ENCODE data around the gene COL9A3. TPM values are rescaled to one million over a fixed set of nuclear protein-coding genes. Genes with fewer than 3 reads are reported as not detected.

COL9A3 gene
- total and polyA plus RNA-seq, 8 donors = 1.7 to 183 (median 9.5) TPM

DNA sequence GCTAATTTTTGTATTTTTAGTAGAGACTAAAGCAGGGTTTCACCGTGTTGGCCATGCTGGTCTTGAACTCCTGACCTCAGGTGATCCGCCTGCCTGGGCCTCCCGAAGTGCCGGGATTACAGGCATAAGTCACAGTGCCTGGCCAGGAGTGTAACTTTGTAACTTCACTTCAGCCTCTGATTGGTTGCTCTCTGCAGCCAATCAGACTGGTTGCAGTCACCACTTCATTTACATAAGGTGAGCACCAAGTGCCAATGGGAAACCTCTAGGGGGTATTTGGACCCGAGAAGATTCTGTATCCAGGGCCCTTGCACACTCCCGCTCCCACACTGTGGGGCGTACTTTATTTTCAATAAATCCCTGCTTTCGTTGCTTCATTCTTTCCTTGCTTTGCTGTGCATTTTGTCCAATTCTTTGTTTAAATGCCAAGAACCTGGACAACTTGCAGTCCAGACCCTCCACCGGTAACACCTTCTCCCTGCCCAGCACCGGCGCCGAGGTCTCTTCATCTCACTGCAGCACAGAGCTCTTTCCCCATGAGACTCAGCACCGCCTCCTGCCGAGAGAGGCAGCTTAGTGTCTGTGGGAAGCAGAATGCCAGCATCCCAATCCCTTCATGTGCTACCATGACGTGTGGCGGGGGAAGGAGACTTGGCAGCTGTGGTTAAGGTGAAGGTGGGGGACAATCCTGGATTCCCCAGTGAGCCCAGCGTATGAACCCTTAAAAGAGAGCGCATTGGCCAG is 34.5 kb upstream of the COL9A3 start:
- H3K27me3 ChIP-seq = no peaks in the 10 kb centered on the region
- H3K4me1 ChIP-seq = no peaks in the 10 kb centered on the region
- H3K9me3 ChIP-seq = no peaks in the 10 kb centered on the region
- ATAC-seq = no peak
- intact Hi-C loops (cut with DNase I) = loop anchor here in 2 of 3 donors (5.0 to 10.0 kb wide), 3 partner anchors 98 to 278 kb away; no protein-coding TSS in a partner anchor
- FAIRE-seq = no peak
- H3K36me3 ChIP-seq = no peaks in the 10 kb centered on the region
- no peak overlapping the region for H3K4me3 ChIP-seq
- WGBS, 2 donors = 69 to 81% methylated on average over 18 of the region's 18 CpGs
- TF ChIP-seq, protein P1, sequence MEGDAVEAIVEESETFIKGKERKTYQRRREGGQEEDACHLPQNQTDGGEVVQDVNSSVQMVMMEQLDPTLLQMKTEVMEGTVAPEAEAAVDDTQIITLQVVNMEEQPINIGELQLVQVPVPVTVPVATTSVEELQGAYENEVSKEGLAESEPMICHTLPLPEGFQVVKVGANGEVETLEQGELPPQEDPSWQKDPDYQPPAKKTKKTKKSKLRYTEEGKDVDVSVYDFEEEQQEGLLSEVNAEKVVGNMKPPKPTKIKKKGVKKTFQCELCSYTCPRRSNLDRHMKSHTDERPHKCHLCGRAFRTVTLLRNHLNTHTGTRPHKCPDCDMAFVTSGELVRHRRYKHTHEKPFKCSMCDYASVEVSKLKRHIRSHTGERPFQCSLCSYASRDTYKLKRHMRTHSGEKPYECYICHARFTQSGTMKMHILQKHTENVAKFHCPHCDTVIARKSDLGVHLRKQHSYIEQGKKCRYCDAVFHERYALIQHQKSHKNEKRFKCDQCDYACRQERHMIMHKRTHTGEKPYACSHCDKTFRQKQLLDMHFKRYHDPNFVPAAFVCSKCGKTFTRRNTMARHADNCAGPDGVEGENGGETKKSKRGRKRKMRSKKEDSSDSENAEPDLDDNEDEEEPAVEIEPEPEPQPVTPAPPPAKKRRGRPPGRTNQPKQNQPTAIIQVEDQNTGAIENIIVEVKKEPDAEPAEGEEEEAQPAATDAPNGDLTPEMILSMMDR (IDR thresholded peaks at IDR 0.05) = no peak
- DNase-seq = no peak
- no peak overlapping the region for H3K27ac ChIP-seq

DNA sequence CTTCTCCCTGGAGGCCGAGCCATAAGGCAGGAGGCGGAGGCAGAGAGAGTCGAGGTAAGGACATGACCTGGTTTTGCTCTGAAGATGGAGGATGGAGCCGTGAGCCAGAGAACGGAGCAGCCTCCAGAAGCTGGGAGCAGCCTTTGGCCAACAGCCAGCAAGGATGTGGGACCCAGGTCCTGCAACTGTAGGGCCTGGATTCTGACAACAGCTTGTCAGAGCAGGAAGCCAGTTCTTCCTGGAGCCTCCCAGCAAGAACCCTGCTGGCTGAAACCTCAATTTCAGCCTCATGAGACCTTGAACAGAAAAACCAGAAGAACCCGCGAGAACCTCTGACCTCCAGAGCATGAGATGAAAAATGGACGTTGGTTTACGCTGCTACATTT is 34.0 kb upstream of the COL9A3 start:
- Histone ChIP-seq H3K4me1 (no peaks in the 10 kb centered on the region), H3K36me3 (no peaks in the 10 kb centered on the region), H3K27ac (no peak overlapping the region), H3K9me3 (no peaks in the 10 kb centered on the region), H3K27me3 (no peaks in the 10 kb centered on the region), H3K4me3 (no peak overlapping the region)
- DNase-seq (no peak), FAIRE-seq (no peak), ATAC-seq (no peak)
- intact Hi-C loops (cut with DNase I) = loop anchor here in 2 of 3 donors (5.0 to 10.0 kb wide), 3 partner anchors 98 to 278 kb away; no protein-coding TSS in a partner anchor
- TF ChIP-seq, protein P1 (IDR thresholded peaks at IDR 0.05) = no peak
- 46 to 51% methylated on average over 9 of the region's 9 CpGs for WGBS, 2 donors

DNA sequence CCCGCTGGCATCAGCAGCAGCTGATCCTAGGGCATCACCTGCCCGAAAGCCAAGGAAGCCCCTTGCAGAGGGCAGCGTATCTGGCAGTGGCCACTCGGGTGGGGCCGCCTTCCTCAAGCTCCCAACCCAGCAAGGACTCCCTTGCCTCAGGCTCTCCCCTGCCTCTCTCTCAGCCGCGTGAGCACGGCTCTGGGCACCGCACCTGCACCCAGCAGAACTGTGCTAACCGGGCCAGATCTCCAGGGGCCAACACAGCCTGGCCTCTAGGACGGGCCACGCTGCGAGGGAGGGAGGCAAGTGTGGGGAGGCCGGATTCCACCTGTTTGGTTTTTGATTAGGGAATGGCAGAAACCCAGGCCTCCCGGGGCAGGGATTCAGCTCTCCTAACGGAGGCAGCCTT is 32.4 kb upstream of the COL9A3 start:
- no peak for FAIRE-seq
- H3K27me3 ChIP-seq = no peaks in the 10 kb centered on the region
- H3K4me1 ChIP-seq = no peaks in the 10 kb centered on the region
- 66 to 74% methylated on average over 16 of the region's 16 CpGs for WGBS, 2 donors
- DNase-seq = no peak
- H3K9me3 ChIP-seq = no peaks in the 10 kb centered on the region
- ATAC-seq = no peak
- no peak overlapping the region for H3K4me3 ChIP-seq
- intact Hi-C loops (cut with DNase I) = loop anchor here in 2 of 3 donors (5.0 to 10.0 kb wide), 3 partner anchors 100 to 280 kb away; no protein-coding TSS in a partner anchor
- TF ChIP-seq, protein P1 (IDR thresholded peaks at IDR 0.05) = no peak
- no peak overlapping the region for H3K27ac ChIP-seq
- H3K36me3 ChIP-seq = no peaks in the 10 kb centered on the region

DNA sequence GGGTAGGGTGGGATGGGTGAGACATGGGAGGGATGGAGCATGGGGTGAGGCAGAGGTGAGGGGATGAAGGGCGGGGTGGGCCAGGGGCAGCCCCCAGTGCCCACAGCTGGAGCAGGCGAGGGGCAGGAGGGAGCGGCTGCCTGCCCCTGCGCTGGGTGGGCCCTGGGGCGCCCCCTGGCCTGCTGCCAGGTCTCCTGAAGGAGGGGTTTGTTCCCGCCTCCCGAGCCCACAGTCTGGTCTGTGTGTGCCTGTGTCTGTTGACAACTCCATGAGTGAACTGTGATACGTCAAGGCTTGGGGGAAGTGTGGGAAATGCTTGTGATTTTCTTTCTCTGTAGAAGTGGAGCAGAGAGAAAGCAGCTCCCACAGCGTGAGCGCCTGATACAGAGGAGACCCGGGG is 31.5 kb upstream of the COL9A3 start:
- Histone ChIP-seq H3K9me3 (no peaks in the 10 kb centered on the region), H3K4me1 (no peaks in the 10 kb centered on the region), H3K36me3 (no peaks in the 10 kb centered on the region), H3K27ac (no peak overlapping the region), H3K27me3 (no peaks in the 10 kb centered on the region), H3K4me3 (no peak overlapping the region)
- DNase-seq (no peak), FAIRE-seq (no peak), ATAC-seq (no peak)
- WGBS, 2 donors = 51 to 54% methylated on average over 11 of the region's 11 CpGs
- intact Hi-C loops (cut with DNase I) = loop anchor here in 2 of 3 donors (5.0 to 10.0 kb wide), 3 partner anchors 101 to 281 kb away; no protein-coding TSS in a partner anchor
- TF ChIP-seq, protein P1 (IDR thresholded peaks at IDR 0.05) = no peak

DNA sequence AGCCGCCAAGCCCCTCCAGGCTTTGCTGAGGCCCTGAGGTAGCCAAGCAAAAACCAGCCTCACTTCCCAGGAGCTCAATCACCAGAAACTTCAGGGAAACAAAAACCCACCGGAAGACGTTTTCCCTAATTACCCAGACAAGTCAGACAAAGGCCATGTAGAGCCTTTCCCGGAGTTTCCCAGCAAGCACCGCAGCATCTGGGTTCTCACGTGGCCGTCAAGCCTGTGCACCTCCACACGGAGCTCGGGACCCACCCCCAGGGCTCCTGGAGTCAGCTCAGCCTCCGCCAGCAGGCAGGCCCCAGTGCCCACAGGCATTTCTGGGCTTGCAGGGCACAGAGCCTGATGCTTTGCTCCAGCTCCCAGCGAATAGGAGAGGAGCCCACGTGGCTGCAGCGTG is 30.7 kb upstream of the COL9A3 start:
- Histone ChIP-seq H3K27ac (no peak overlapping the region), H3K27me3 (no peaks in the 10 kb centered on the region), H3K4me3 (no peak overlapping the region), H3K9me3 (no peaks in the 10 kb centered on the region), H3K4me1 (no peaks in the 10 kb centered on the region), H3K36me3 (no peaks in the 10 kb centered on the region)
- FAIRE-seq (no peak), ATAC-seq (no peak), DNase-seq (no peak)
- WGBS, 2 donors = 58 to 65% methylated on average over 11 to 13 of the region's 13 CpGs
- TF ChIP-seq, protein P1 (IDR thresholded peaks at IDR 0.05) = no peak
- intact Hi-C loops (cut with DNase I) = loop anchor here in 2 of 3 donors (5.0 to 10.0 kb wide), 3 partner anchors 101 to 281 kb away; no protein-coding TSS in a partner anchor

Measured in pancreas (tissue), 10 donors.